C4-2B (cell line): ENCODE measurements around the gene COBL.

Experiments
- ZFX ChIP-seq: fragments of 450-650 bp; IDR thresholded peaks from 2 replicates; pipeline ENCODE4 v1.6.1; 2017
- TF ChIP-seq, protein P1 (sequence below): fragments of 450-650 bp; conservative IDR thresholded peaks from 2 replicates; pipeline ENCODE4 v1.5.1; 2017; ENCODE audit warnings: mild to moderate bottlenecking

- TF ChIP-seq, protein P1, sequence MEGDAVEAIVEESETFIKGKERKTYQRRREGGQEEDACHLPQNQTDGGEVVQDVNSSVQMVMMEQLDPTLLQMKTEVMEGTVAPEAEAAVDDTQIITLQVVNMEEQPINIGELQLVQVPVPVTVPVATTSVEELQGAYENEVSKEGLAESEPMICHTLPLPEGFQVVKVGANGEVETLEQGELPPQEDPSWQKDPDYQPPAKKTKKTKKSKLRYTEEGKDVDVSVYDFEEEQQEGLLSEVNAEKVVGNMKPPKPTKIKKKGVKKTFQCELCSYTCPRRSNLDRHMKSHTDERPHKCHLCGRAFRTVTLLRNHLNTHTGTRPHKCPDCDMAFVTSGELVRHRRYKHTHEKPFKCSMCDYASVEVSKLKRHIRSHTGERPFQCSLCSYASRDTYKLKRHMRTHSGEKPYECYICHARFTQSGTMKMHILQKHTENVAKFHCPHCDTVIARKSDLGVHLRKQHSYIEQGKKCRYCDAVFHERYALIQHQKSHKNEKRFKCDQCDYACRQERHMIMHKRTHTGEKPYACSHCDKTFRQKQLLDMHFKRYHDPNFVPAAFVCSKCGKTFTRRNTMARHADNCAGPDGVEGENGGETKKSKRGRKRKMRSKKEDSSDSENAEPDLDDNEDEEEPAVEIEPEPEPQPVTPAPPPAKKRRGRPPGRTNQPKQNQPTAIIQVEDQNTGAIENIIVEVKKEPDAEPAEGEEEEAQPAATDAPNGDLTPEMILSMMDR, result no peak
- no peak for TF ChIP-seq ZFX
Observed at GRCh38 chr7:51329696-51330263, 13.2 kb upstream of the COBL start.
